ENCODE results near the gene TNNT1.
A peak's percentile ranks its signal among the peaks of the same experiment; 100 is the strongest.

Gene TNNT1

GRCh38 chr19:55176076-55176475, 27.1 kb upstream of the TNNT1 start:
- CTCF ChIA-PET: interaction anchor here (4.9 kb wide), 1 partner anchor 17 kb away, joined by 32 read pairs; the partner anchor contains the start of gene TNNI3
- no peak overlapping the region for H3K4me3 ChIP-seq (ENCODE audit: low read depth, low read length)
- no peak for DNase-seq (ENCODE audit: low read depth, low spot score)
- TF ChIP-seq CTCF (IDR thresholded peaks at IDR 0.05; ENCODE audit: insufficient read depth, low read length, missing control alignments): no peak
- POLR2A ChIA-PET: no interaction called here

GRCh38 chr19:55175117-55175867, 26.3 kb upstream of the TNNT1 start:
- H3K4me3 ChIP-seq (ENCODE audit: low read depth, low read length): no peak overlapping the region
- DNase-seq (ENCODE audit: low read depth, low spot score): no peak
- TF ChIP-seq CTCF (IDR thresholded peaks at IDR 0.05; ENCODE audit: insufficient read depth, low read length, missing control alignments): no peak
- ChIA-PET POLR2A (interaction anchor here (1.2 kb wide), 1 partner anchor 232 kb away, joined by 4 read pairs; the partner anchor contains the start of gene UBE2S), CTCF (interaction anchor here (1.3 to 4.9 kb wide), 4 partner anchors 9 to 208 kb away, joined by 3 to 32 read pairs (median 6); partner anchors contain the start of genes TMEM238 and TNNI3)

GRCh38 chr19:55174425-55175116, 25.6 kb upstream of the TNNT1 start:
- no peak for TF ChIP-seq CTCF (IDR thresholded peaks at IDR 0.05; ENCODE audit: insufficient read depth, low read length, missing control alignments)
- ChIA-PET POLR2A (interaction anchor here (1.2 kb wide), 1 partner anchor 233 kb away, joined by 4 read pairs; the partner anchor contains the start of gene UBE2S), CTCF (interaction anchor here (1.0 to 4.9 kb wide), 5 partner anchors 10 to 293 kb away, joined by 3 to 32 read pairs (median 4); partner anchors contain the start of genes TMEM238 and TNNI3)
- DNase-seq (ENCODE audit: low read depth, low spot score): no peak
- H3K4me3 ChIP-seq (ENCODE audit: low read depth, low read length): peak overlapping the region; percentile 6; the same call in 1 of the 2 replicates

GRCh38 chr19:55173714-55174409, 24.9 kb upstream of the TNNT1 start:
- no peak for TF ChIP-seq CTCF (IDR thresholded peaks at IDR 0.05; ENCODE audit: insufficient read depth, low read length, missing control alignments)
- DNase-seq (ENCODE audit: low read depth, low spot score): no peak
- peak overlapping the region; percentile 65 for H3K4me3 ChIP-seq (ENCODE audit: low read depth, low read length)
- ChIA-PET POLR2A (interaction anchor here (0.7 to 1.2 kb wide), 2 partner anchors 32 to 234 kb away, joined by 3 to 4 read pairs; partner anchors contain the start of gene UBE2S), CTCF (interaction anchor here (1.0 to 4.9 kb wide), 5 partner anchors 9 to 294 kb away, joined by 3 to 32 read pairs (median 4); partner anchors contain the start of gene TNNI3)

- ChIA-PET CTCF (interaction anchor here (1.0 to 4.9 kb wide), 5 partner anchors 9 to 295 kb away, joined by 3 to 32 read pairs (median 4); partner anchors contain the start of gene TNNI3), POLR2A (interaction anchor here (0.7 kb wide), 1 partner anchor 33 kb away, joined by 3 read pairs; no protein-coding TSS in a partner anchor)
- TF ChIP-seq CTCF (IDR thresholded peaks at IDR 0.05; ENCODE audit: insufficient read depth, low read length, missing control alignments): no peak
- peak overlapping the region; percentile 65 for H3K4me3 ChIP-seq (ENCODE audit: low read depth, low read length)
- no peak for DNase-seq (ENCODE audit: low read depth, low spot score)
Measured at GRCh38 chr19:55173186-55173713, 24.2 kb upstream of the TNNT1 start.

Data from AG04449 (cell line).